GM21529 (cell line): ENCODE measurements around the gene USP2.
"Not testable (repeated sequence)": the region's sequence is repeated elsewhere in the genome, so short reads cannot be mapped to it uniquely, and the experiment has no call there.

Source experiments
- ATAC-seq: cut with Tn5 transposase; IDR thresholded peaks from one replicate; pipeline ENCODE4 v1.9.1; 2021; ENCODE audit not compliant: unreplicated experiment

The USP2 gene

DNA sequence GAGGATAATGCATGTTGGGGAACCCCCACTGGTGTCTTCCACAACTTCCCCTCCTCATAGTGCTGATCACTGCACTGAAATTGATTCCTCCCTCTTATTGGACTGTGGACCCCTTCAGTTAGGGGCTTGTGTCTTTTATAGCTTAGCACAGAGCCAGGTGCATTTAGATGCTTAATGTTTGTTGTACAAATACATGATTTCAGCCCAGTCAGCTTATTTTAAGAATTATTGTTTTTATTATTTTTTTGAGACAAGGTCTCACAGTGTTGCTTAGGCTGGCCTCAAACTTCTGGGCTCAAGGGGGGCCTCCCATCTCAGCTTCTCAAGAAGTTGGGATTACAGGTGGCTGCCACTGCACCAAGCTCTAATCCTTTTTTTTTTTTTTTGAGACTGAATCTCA is 33.2 kb upstream of the USP2 start:
- ATAC-seq, result no peak

GRCh38 chr11:119414321-119414720 is 32.8 kb upstream of the USP2 start:
- ATAC-seq, result no peak

GRCh38 chr11:119412072-119412471 is 30.6 kb upstream of the USP2 start:
- ATAC-seq, result no peak

DNA sequence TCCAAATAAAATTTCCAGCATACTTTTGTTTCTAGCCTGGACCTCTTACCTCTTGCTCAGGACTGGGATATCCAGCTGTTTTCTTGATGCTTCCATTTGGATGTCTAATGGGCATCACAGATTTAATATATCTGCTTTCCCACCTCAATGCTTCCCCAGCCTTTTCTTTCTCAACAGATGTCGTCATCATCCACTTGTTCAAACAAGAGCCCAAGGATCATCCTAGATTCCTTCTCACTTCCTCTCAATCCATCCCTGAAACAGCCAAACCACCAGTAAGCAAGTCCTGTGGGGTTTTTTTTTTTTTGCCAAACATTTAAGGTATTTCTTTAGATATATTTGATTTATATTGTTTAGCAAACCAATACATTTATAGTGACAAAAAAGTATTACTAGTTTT is 29.0 kb upstream of the USP2 start:
- ATAC-seq, result no peak

DNA sequence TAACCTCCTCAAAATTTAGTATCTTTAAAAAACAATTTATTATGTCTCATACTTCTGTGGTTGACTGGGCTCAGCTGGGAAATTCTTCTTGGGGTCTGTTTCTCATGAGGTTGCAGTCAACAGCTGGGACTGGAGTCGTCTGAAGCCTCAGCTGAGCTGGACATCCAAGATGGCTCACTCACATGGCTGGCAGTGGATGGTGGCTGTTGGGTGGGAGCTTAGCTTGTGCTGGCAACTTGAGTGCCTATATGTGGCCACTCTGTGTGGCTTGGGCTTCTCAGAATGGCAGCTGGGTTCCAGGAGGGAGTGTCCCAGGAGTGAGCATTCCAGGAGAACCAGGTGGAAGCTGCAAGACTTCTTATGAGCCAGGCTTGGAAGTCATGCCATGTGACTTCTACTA is 28.2 kb upstream of the USP2 start:
- ATAC-seq, result no peak

- ATAC-seq, result no peak
These were observed 24.5 kb upstream of the USP2 start for GRCh38 chr11:119406005-119406404.

DNA sequence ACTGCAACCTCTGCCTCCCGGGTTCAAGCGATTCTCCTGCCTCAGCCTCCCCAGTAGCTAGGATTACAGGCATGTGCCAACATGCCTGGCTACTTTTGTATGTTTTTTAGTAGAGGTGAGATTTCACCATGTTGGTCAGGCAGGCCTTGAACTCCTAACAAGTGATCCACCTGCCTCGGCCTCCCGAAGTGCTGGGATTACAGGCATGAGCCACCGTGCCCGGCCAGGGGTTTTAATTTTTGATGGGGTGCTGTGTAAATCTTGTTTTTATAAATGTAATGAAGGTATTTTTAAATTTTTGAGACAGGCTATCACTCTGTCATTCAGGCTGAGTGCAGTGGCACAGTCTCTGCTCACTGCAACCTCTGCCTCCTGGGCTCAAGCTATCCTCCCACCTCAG is 24.0 kb upstream of the USP2 start:
- not testable (repeated sequence) for ATAC-seq

DNA sequence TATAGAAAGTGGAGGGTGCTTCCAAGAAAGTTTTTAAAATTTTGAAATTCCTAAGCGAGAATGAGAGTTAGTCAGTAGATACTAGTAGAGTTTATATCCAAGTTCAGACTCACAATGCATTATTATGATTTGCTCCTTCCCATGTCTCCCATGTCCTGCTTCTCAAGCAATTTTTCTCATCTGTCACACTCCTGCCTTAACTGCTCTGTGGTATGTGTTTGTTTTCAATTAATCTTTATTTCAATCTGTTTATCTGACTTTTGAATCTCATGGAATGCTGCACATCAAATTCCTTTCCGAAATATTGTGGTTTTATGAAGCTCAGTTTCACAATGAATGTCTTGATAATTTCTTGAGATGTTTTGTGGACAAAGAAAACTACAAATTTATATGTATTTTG is 23.4 kb upstream of the USP2 start:
- ATAC-seq, result no peak

DNA sequence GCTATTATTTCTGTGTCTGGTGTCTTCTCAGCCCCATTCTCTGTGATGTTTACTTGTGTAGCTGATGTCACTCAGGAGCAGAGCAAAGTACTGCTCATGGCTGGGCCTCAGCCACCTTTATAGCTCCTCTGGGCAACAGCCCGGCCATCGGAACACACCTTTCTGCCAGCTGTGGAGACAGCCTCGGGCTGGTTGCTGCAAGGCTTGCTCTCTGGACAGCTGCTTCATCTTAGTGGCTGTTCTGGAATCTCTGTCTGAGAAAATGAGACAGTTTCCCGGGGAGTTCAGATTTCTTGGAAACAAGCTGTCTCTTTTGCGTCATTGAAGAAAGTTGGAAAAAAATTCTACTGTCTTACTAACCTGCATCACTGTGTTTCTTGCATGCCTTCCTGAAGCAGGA is 21.5 kb upstream of the USP2 start:
- ATAC-seq, result no peak

GRCh38 chr11:119402470-119402869 is 21.0 kb upstream of the USP2 start:
- no peak for ATAC-seq

DNA sequence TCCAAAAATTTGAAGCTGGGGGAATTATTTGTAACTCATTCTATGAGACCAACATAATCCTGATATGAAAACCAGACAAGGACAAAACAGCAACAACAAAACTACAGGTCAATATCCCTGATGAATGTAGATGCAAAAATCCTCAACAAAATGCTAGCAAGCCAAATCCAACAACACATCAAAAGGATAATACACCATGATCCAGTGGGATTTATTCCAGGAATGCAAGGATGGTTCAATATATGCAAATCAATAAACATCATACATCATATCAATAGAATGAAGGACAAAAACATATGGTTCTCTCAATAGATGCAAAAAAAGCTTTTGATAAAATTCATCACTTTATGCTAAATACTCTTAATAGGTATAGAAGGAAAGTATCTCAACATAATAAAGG is 19.4 kb upstream of the USP2 start:
- ATAC-seq, result no peak

DNA sequence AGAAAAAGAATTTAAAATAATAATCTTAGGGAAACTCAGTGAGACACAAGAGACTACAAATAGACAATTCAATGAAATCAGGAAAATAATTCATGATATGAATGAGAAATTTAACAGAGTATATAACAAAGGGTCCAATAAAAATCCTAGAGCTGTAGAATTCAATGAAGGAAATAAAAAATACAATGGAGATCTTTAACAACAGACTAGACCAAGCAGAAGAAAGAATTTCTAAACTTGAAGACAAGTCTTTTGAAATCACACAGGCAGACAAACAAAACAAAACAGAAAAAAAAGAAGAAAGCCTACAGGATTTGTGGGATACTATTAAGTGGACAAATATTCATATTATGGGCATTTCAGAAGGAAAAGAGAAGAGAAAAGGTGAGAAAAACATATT is 16.2 kb upstream of the USP2 start:
- ATAC-seq, result no peak

- ATAC-seq, result no peak
These were observed 15.3 kb upstream of the USP2 start for GRCh38 chr11:119396835-119397234.

DNA sequence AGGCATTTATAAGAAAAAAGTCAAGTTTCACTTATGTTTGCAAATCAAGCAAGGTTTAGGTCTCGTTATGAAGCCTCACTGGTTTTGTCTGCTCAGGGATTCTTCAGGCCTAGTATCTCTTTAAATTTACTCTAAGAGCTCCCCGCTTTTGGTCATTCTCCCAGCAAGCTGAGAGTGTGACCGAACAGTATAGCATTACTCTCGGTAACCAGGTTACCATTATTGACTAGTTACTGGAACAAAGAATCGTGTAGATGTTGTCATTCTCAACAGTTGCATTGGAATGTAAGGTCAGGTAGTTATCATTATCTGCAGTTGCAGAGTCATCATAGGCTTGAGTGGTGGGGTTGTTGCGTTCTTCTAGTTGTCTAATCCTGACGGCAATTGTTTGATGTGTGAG is 9.8 kb upstream of the USP2 start:
- no peak for ATAC-seq

GRCh38 chr11:119389611-119390254 is 8.2 kb upstream of the USP2 start:
- ATAC-seq, result no peak

GRCh38 chr11:119388103-119388502 is 6.6 kb upstream of the USP2 start:
- no peak for ATAC-seq

- ATAC-seq, result no peak
These were observed 2.8 kb upstream of the USP2 start for GRCh38 chr11:119384332-119384731.

GRCh38 chr11:119382513-119382912 is 1.0 kb upstream of the USP2 start:
- ATAC-seq, result not testable (repeated sequence)

DNA sequence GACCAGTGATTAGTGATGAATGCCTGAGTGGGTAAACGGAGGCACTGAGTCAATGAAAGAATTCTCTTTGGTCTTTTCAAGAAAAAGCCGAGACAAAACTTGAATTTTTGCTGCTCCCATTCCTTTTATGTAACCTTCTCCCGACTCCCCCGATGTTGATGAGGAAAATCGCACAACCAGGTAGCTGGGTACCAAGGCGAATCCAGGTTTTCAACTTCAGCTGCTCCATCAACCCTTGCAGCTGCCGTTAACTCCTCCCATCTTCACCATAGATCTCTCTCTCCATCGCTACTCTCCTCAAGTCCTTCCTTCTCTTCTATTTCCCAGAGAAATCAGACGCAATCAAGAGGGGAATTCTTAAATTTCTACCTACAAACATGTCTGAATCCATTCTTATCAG is 611 bp upstream of the USP2 start:
- ATAC-seq, result no peak

DNA sequence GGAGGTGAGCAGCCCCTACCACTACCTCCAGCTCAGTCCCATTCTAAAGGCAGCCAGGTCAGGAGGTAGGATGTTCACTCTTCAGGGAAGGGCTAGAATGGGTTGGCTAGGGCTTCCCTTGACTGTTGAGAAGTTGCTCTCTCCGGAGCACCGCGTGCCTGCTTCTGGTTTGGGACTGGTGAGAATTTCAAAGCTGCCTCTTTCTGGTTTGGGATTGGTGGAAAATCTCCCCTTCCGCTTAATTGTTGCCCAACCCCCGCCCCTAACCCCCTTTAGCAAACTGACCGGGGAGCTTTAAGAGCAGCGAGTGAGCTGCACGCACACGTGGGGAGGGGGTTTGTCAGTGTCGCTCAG is 686 bp downstream of the USP2 start:
- no peak for ATAC-seq

- ATAC-seq, result no peak
These were observed 1.2 kb downstream of the USP2 start for GRCh38 chr11:119380160-119380826.

- ATAC-seq, result no peak
These were observed 2.5 kb downstream of the USP2 start for GRCh38 chr11:119378851-119379465.
